Neuronal stem cell (in vitro differentiated cells): ENCODE data around the gene PITHD1.

ENCODE experiments used
- DNase-seq: peaks from one replicate; pipeline ENCODE4 v3.0.0-alpha.2; 2013; ENCODE audit warnings: low spot score
- H2AFZ ChIP-seq: one replicate; pipeline ENCODE4 v1.6.1; 2013; ENCODE audit warnings: mild to moderate bottlenecking, low read length, inconsistent platforms
- H2AK5ac ChIP-seq: 2 replicates; pipeline ENCODE4 v1.6.1; 2013; ENCODE audit warnings: low read depth, mild to moderate bottlenecking, inconsistent platforms, low read length, moderate library complexity, mixed read lengths
- H2BK120ac ChIP-seq: 2 replicates; pipeline ENCODE4 v1.6.1; 2013; ENCODE audit warnings: low read depth, mild to moderate bottlenecking, inconsistent platforms, low read length, moderate library complexity, mixed read lengths
- H2BK12ac ChIP-seq: one replicate; pipeline ENCODE4 v1.6.1; 2013; ENCODE audit warnings: low read length, inconsistent platforms
- H2BK15ac ChIP-seq: 2 replicates; pipeline ENCODE4 v1.6.1; 2013; ENCODE audit warnings: mild to moderate bottlenecking, low read length, inconsistent platforms, mixed read lengths
- H2BK5ac ChIP-seq: one replicate; pipeline ENCODE4 v1.6.1; 2013; ENCODE audit warnings: inconsistent platforms, mild to moderate bottlenecking, low read length, moderate library complexity
- H3K14ac ChIP-seq: one replicate; pipeline ENCODE4 v1.6.1; 2013; ENCODE audit warnings: low read length, inconsistent platforms
- H3K18ac ChIP-seq: 2 replicates; pipeline ENCODE4 v1.6.1; 2013; ENCODE audit warnings: low read length, inconsistent platforms
- H3K23ac ChIP-seq: 2 replicates; pipeline ENCODE4 v1.6.1; 2013; ENCODE audit warnings: low read depth, mild to moderate bottlenecking, mixed read lengths, low read length, inconsistent platforms; ENCODE audit not compliant: poor library complexity
- H3K27ac ChIP-seq: replicated peaks from 3 replicates; pipeline ENCODE4 v1.5.1; 2013; ENCODE audit warnings: low read length, inconsistent platforms
- H3K27me3 ChIP-seq, 3 experiments: 2 replicates each; pipeline ENCODE4 v1.6.1; 2013; ENCODE audit warnings: low read length in 3 of 3, mild to moderate bottlenecking in 2 of 3, inconsistent platforms in 1 of 3, low read depth in 1 of 3, mixed read lengths in 1 of 3, moderate library complexity in 1 of 3; ENCODE audit not compliant: control insufficient read depth in 3 of 3, insufficient read depth in 3 of 3
- H3K36me3 ChIP-seq, 2 donors: replicated peaks in 1 of 2; 2 replicates each; pipeline ENCODE4 v1.6.1; 2013; ENCODE audit warnings: low read length in 2 of 2; ENCODE audit not compliant: control insufficient read depth in 2 of 2, insufficient read depth in 2 of 2
- H3K4ac ChIP-seq: 2 replicates; pipeline ENCODE4 v1.6.1; 2013; ENCODE audit warnings: inconsistent platforms, mild to moderate bottlenecking, low read length, moderate library complexity
- H3K4me1 ChIP-seq, 2 donors: 1 replicate in 1 of 2; 2 replicates in 1 of 2; pipeline ENCODE4 v1.6.1; 2013; ENCODE audit warnings: low read length in 2 of 2, low read depth in 1 of 2; ENCODE audit not compliant: control insufficient read depth in 2 of 2, insufficient read depth in 1 of 2
- H3K4me2 ChIP-seq: one replicate; pipeline ENCODE4 v1.6.1; 2013; ENCODE audit warnings: mild to moderate bottlenecking, low read length, inconsistent platforms; ENCODE audit not compliant: insufficient read depth, poor library complexity, severe bottlenecking
- H3K4me3 ChIP-seq, 2 donors: 2 replicates each; pipeline ENCODE4 v1.5.1; 2013; ENCODE audit warnings: low read length in 2 of 2, mild to moderate bottlenecking in 2 of 2, inconsistent platforms in 1 of 2, moderate library complexity in 1 of 2
- H3K79me1 ChIP-seq: one replicate; pipeline ENCODE4 v1.6.1; 2013; ENCODE audit warnings: low read depth, mild to moderate bottlenecking, inconsistent platforms, low read length, moderate library complexity
- H3K9ac ChIP-seq: one replicate; pipeline ENCODE4 v1.6.1; 2013; ENCODE audit warnings: mild to moderate bottlenecking, low read depth, low read length, inconsistent platforms; ENCODE audit not compliant: poor library complexity
- H3K9me3 ChIP-seq, 2 donors: replicated peaks in 1 of 2; 2 replicates each; pipeline versions ENCODE3 to v1.6.1; 2013; ENCODE audit warnings: low read length in 2 of 2, mild to moderate bottlenecking in 2 of 2, inconsistent platforms in 1 of 2, low read depth in 1 of 2, mixed read lengths in 1 of 2, moderate library complexity in 1 of 2; ENCODE audit not compliant: control insufficient read depth in 2 of 2, insufficient read depth in 1 of 2
- H4K8ac ChIP-seq: one replicate; pipeline ENCODE4 v1.6.1; 2013; ENCODE audit warnings: low read depth, mild to moderate bottlenecking, inconsistent platforms, low read length, moderate library complexity
- H4K91ac ChIP-seq: one replicate; pipeline ENCODE4 v1.6.1; 2013; ENCODE audit warnings: low read length, low read depth, mild to moderate bottlenecking, inconsistent platforms; ENCODE audit not compliant: poor library complexity
- WGBS, 2 donors: extraction: QIAGEN DNeasy Blood & Tissue Kit; methylation state at CpG; one replicate each; pipeline ENCODE4 v1.1.7; 2013; ENCODE audit warnings: missing lambda C conversion rate in 2 of 2, mixed read lengths in 1 of 2; ENCODE audit not compliant: insufficient read length in 2 of 2, insufficient replicate concordance in 1 of 2; ENCODE audit errors: extremely low coverage in 2 of 2; 5-methylcytosine and 5-hydroxymethylcytosine counted together

The PITHD1 gene

GRCh38 chr1:23743287-23744152 lies 34.7 kb upstream of the PITHD1 start, which contains the start of gene ELOA:
Gene ELOA (plus strand): TSS chr1:23743471. CDS start chr1:23743504, 33 bp downstream.
- peak within 1 kb of the TSS; percentile 98 for H3K9ac ChIP-seq
- WGBS, 2 donors: no CpG with 5 or more reads among the region's 119 CpGs
- H3K27ac ChIP-seq: peak within 1 kb of the TSS; percentile 7

GRCh38 chr1:23745515-23745914 lies 32.7 kb upstream of the PITHD1 start:
- no peak overlapping the region for H3K4ac ChIP-seq
- H2BK120ac ChIP-seq: no peak overlapping the region
- H4K91ac ChIP-seq: no peak overlapping the region
- H3K9ac ChIP-seq: no peak overlapping the region
- peaks cover 2 to 9% of the 10 kb centered on the region in 2 donors for H3K4me1 ChIP-seq
- H3K79me1 ChIP-seq: peaks cover 5% of the 10 kb centered on the region
- H4K8ac ChIP-seq: no peak overlapping the region
- no peak overlapping the region for H2BK12ac ChIP-seq
- no peak overlapping the region for H2AFZ ChIP-seq
- DNase-seq: no peak
- H2AK5ac ChIP-seq: no peak overlapping the region
- no peak overlapping the region for H2BK5ac ChIP-seq
- H3K9me3 ChIP-seq: no peaks in the 10 kb centered on the region
- H2BK15ac ChIP-seq: no peak overlapping the region
- peaks cover 2 to 46% of the 10 kb centered on the region in 2 donors for H3K36me3 ChIP-seq
- WGBS, 2 donors: no CpG with 5 or more reads among the region's 1 CpG
- no peak overlapping the region for H3K23ac ChIP-seq
- no peak overlapping the region for H3K4me3 ChIP-seq
- no peak overlapping the region for H3K14ac ChIP-seq
- H3K4me2 ChIP-seq: no peak overlapping the region
- no peaks in the 10 kb centered on the region for H3K27me3 ChIP-seq
- no peak overlapping the region for H3K27ac ChIP-seq
- no peak overlapping the region for H3K18ac ChIP-seq

More at GRCh38 chr1:23743287-23744152, 34.7 kb upstream of the PITHD1 start, which contains the start of gene ELOA:
- H3K4me2 ChIP-seq: peak within 1 kb of the TSS; percentile 79
- H3K27me3 ChIP-seq: no peaks in the 10 kb centered on the region
- H2AFZ ChIP-seq: peak within 1 kb of the TSS; percentile 98
- peak within 1 kb of the TSS; percentile 22 for H2BK120ac ChIP-seq
- peak within 1 kb of the TSS; percentile 93 to 94 for H3K4me3 ChIP-seq
- H2BK5ac ChIP-seq: peak within 1 kb of the TSS; percentile 69
- DNase-seq: peak; percentile 74
- peak within 1 kb of the TSS; percentile 39 for H2BK15ac ChIP-seq
- peaks cover 2 to 28% of the 10 kb centered on the region in 2 donors for H3K36me3 ChIP-seq
- H4K91ac ChIP-seq: no peak within 1 kb of the TSS
- H3K4me1 ChIP-seq: peaks cover 2 to 9% of the 10 kb centered on the region in 2 donors
- no peaks in the 10 kb centered on the region for H3K9me3 ChIP-seq
- peak within 1 kb of the TSS; percentile 92 for H4K8ac ChIP-seq
- H2BK12ac ChIP-seq: peak within 1 kb of the TSS; percentile 17
- H2AK5ac ChIP-seq: peak within 1 kb of the TSS; percentile 63
- peaks cover 5% of the 10 kb centered on the region for H3K79me1 ChIP-seq
- H3K14ac ChIP-seq: peak within 1 kb of the TSS; percentile 65
- H3K18ac ChIP-seq: peak within 1 kb of the TSS; percentile 96
- peak within 1 kb of the TSS; percentile 99 for H3K23ac ChIP-seq
- H3K4ac ChIP-seq: peak within 1 kb of the TSS; percentile 55

- no CpG with 5 or more reads among the region's 3 CpGs for WGBS, 2 donors
- Histone ChIP-seq H3K36me3 (peaks cover 20 to 71% of the 10 kb centered on the region in 2 donors), H4K8ac (no peak overlapping the region), H3K27me3 (no peaks in the 10 kb centered on the region), H3K4me3 (no peak overlapping the region), H2AFZ (no peak overlapping the region), H3K79me1 (peaks cover 5% of the 10 kb centered on the region), H2BK15ac (no peak overlapping the region), H3K4me1 (peaks cover 2 to 9% of the 10 kb centered on the region in 2 donors), H3K9ac (no peak overlapping the region), H3K4me2 (no peak overlapping the region), H2AK5ac (no peak overlapping the region), H2BK12ac (no peak overlapping the region), H3K4ac (no peak overlapping the region), H3K14ac (no peak overlapping the region), H2BK120ac (no peak overlapping the region), H3K27ac (no peak overlapping the region), H4K91ac (no peak overlapping the region), H3K23ac (no peak overlapping the region), H3K18ac (no peak overlapping the region), H2BK5ac (no peak overlapping the region), H3K9me3 (no peaks in the 10 kb centered on the region)
- DNase-seq: no peak
Observed at GRCh38 chr1:23748016-23748415, 30.2 kb upstream of the PITHD1 start.

DNA sequence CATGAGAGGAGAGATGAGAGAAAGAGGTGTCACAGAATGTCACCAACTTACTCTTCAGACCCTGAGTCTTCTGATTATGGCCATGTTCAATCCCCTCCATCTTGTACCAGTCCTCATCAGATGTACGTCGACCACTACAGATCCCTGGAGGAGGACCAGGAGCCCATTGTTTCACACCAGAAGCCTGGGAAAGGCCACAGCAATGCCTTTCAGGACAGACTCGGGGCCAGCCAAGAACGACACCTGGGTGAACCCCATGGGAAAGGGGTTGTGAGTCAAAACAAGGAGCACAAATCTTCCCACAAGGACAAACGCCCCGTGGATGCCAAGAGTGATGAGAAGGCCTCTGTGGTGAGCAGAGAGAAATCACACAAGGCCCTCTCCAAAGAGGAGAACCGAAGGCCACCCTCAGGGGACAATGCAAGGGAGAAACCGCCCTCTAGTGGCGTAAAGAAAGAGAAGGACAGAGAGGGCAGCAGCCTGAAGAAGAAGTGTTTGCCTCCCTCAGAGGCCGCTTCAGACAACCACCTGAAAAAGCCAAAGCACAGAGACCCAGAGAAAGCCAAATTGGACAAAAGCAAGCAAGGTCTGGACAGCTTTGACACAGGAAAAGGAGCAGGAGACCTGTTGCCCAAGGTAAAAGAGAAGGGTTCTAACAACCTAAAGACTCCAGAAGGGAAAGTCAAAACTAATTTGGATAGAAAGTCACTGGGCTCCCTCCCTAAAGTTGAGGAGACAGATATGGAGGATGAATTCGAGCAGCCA lies 27.0 kb upstream of the PITHD1 start:
- DNase-seq: peak; percentile 11
- Histone ChIP-seq H2BK15ac (no peak overlapping the region), H2AK5ac (no peak overlapping the region), H2AFZ (no peak overlapping the region), H2BK120ac (no peak overlapping the region), H3K4me2 (no peak overlapping the region), H3K23ac (no peak overlapping the region), H4K91ac (no peak overlapping the region), H3K79me1 (no peaks in the 10 kb centered on the region), H3K4me3 (no peak overlapping the region), H3K9me3 (no peaks in the 10 kb centered on the region), H3K36me3 (peaks cover 37 to 97% of the 10 kb centered on the region in 2 donors), H3K4me1 (no peaks in the 10 kb centered on the region), H3K9ac (no peak overlapping the region), H3K18ac (no peak overlapping the region), H2BK5ac (no peak overlapping the region), H4K8ac (no peak overlapping the region), H3K4ac (no peak overlapping the region), H3K14ac (no peak overlapping the region), H3K27ac (no peak overlapping the region), H2BK12ac (no peak overlapping the region), H3K27me3 (no peaks in the 10 kb centered on the region)
- WGBS, 2 donors: no CpG with 5 or more reads among the region's 11 CpGs
